Stromal cell of bone marrow (primary cell): ENCODE results near the gene TTLL7.

ENCODE experiments used
- DNase-seq: peaks from one replicate; pipeline ENCODE4 v3.0.0-alpha.2; 2012; ENCODE audit warnings: low read depth

TTLL7 gene

GRCh38 chr1:83816836-83817235, 182.1 kb downstream of the TTLL7 start:
- no peak for DNase-seq

GRCh38 chr1:83815330-83815729, 183.6 kb downstream of the TTLL7 start:
- peak; percentile 69 for DNase-seq
